Stimulated activated CD4-positive, alpha-beta T cell treated with anti-CD3 and anti-CD28 coated beads, Interleukin-4, amount 100 ng/mL, for 1 hour (primary cell): Measurements from ENCODE around the gene BMERB1.
A peak's percentile ranks its signal among the peaks of the same experiment; 100 is the strongest.
"Not testable (repeated sequence)": the region's sequence is repeated elsewhere in the genome, so short reads cannot be mapped to it uniquely, and the experiment has no call there.

ENCODE experiments used
- DNase-seq: peaks from one replicate; pipeline ENCODE4 v3.0.0-alpha.2; 2020

BMERB1 gene

DNA sequence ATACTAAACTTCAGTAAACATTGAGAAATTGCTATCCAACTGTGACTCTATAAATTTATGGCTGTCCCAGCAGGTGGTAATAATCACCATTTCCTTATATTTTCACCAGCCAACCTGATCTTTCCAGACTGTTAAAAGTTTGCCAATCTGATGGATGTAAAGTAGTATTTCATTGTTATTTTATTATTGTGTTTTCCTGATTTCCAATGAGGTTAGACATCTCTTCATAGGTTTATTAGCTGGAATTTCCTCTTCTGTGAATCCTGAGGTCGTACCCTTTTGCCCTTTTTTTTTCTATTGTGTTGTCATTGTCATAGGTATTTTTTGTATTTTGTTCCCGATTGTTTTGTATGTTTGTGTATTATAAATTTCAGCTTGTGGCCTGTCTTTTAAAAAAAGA is 31.7 kb downstream of the BMERB1 start:
- DNase-seq: no peak

GRCh38 chr16:15466886-15467781 is 32.7 kb downstream of the BMERB1 start:
- no peak for DNase-seq

- not testable (repeated sequence) for DNase-seq
Observed at GRCh38 chr16:15476971-15477370, 42.6 kb downstream of the BMERB1 start.

DNA sequence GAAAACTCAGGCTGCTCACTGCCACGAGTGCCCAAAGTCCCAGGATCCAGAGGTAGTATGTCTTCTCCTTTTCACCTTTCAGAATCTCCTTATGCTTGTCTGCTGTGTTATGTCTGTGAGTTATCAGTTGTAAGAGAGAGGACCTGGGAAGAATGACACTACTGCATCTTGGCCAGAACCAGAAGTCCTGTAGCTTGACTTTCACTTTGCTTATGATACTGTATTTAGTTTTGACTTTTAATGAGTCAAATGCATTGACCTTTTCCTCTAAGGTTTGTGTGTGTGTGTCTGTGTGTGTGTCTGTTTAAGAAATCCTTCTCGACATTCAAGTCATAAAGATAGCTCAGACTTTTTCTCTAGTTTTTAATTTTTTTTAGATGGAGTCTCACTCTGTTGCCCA is 43.4 kb downstream of the BMERB1 start:
- DNase-seq: no peak

DNA sequence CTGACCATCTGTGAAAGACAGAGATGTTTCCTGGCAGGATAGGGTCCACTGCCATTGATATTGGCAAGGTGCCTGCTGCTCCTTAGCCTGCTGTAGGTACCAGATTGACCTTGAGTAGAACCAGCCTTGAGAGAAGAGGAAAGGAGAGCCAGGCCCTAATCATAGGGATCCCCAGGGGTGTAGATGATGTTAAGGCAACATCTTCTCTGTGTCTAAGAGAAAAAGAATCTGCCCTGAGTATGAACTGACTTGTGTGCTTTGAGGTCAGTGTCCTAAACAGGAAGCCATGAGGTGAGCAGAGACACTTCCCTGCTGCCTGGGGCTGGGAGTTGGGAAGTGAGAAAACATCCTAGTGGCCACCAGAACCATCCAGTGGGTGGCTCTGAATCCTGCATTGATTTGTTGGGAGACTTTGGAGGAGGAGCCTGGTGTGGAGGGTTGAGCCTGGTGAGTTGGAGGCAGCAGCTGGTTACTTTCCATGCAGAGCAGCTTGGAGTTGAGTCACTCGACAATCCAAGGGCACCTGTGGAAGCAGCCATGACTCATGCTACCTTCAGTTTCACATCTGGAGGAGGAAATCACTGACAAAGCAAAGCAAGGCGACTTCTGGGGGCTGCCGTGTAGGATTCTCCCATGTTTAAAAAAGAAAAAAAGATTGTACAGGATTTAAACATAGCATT is 47.8 kb downstream of the BMERB1 start:
- peak; percentile 33 for DNase-seq

DNA sequence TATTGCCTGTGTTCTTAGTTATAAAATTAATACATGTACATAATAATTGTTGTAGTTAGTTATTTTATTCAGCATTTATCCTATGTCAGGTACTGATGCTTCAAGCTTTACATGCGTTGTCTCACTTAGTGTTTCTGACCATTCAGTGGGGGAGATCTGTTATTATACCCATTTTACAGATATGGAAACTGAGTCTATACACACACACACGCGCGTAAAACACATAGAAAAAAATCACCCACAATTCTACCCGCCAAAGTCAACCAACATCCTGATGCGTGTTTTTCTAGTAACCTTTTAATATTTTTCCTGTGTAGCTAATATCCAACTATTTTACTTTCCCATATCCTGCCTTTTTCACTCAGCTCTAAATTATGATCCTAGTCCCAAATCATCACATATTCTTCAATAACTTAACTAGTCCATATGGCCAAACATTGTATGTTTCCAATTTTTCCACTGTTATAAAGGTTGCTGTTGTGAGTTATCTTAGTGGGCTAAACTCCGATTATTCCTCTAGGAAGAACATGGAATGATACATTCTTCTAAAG is 48.4 kb downstream of the BMERB1 start:
- DNase-seq: no peak

- DNase-seq: no peak
Observed at GRCh38 chr16:15483857-15484256, 49.5 kb downstream of the BMERB1 start.

DNA sequence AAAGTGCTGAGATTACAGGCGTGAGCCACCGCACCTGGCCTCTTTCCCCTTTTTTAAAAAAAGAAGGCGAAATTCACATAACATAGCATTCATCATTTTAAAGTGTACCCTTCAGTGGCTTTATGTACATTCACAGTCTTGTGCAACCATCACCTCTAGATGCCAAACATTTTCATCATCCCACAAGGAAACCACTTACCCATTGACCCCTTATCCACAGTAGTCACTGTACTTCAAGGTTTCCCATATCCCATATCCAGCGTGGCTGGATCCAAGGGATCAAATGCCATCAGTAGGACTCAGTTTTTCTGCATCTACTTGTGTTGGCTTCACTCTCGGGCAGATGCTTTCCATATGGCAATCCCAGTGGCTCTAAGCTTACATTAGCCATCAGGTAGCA is 50.3 kb downstream of the BMERB1 start:
- no peak for DNase-seq

DNA sequence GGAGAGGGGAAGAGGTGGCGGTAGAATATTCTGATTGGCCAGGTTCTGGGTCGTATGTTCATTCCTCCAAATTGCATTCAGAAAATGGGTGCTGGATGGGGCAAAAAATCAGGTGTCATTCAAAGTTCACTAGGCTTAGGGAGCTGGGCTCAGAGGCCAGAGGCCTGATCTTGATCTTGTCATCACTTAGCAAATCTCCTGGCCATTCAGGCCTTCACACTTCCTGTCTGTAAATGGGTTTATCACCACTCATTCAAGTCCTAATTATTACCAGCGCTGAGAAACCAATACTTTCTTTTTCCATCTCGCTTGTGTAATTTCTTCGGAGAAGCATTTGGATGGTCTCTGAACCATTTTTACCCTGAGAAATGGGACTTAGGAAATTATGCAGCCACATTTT is 50.8 kb downstream of the BMERB1 start:
- no peak for DNase-seq

DNA sequence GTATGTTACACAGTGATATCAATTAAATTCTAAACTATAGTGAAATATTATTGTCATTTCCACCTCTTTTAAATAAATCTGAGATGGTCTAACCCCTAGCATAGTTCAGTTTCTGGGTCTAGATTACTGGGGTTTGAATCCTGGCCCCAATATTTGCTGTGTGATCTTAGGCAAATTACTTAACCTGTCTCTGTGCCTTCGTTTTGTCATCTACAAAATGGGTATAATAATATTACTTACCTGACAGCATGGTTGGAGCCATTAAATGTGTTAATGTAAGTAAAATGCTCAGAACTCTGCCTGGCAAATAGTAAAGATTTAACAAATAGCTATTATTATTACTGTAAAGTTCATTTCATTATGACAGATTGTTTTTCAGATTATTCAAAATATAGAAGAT is 52.3 kb downstream of the BMERB1 start:
- DNase-seq: no peak

DNA sequence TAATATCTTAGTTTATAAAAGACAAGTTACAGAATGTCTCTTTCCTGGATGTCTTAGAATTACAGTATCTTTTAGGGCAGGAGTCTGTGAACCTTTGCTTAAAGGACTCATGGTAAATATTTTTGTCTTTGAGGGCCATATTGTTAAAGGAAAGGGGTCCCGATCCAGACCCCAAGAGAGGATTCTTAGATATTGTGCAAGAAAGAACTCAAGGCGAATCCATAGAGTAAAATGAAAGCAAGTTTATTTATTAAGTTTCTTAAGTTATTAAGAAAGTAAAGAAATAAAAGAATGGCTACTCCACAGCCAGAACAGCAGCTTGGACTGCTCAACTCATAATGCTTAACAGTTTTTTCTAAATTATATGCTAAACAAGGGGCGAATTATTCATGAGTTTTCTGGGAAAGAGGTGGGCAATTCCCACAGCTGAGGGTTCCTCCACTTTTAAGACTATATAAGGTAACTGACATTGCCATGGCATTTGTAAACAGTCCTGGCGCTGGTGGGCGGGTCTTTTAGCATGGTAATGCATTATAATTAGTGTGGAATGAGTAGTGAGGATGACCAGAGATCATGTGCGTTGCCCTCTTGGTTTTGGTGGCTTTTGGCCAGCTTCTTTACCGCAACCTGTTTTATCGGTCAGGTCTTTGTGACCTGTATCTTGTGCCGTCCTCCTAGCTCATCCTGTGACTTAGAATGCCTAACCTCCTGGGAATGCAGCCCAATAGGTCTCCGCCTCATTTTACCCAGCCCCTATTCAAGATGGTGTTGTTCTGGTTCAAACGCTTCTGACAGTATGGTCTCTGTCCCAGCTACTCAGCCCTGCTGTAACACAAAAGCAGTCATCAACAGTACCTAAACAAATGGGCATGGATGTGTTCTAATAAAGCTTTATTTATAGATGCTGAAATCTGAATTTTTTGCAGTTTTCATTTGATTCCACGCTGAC is 53.2 kb downstream of the BMERB1 start:
- no peak for DNase-seq

DNA sequence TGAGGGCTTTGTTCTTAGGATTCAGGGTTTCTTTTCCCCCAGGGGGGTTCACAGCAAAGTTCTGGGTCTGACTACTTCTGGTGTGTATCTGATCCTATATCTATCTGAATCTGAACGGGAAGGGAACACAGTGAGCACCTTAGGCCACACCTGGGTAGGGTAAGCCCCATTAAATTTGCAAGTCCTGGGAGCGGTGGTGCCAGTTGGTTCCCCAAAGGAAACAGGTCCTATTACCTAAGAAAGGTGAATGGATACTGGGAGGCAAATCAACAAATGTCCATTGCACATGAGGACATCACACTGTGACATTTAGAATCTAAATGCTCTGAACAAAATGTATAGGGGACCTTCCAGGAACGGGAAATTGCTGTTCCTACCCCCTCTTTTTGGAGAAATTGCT is 54.6 kb downstream of the BMERB1 start:
- DNase-seq: no peak

- DNase-seq: no peak
Observed at GRCh38 chr16:15490123-15490711, 55.8 kb downstream of the BMERB1 start.

DNA sequence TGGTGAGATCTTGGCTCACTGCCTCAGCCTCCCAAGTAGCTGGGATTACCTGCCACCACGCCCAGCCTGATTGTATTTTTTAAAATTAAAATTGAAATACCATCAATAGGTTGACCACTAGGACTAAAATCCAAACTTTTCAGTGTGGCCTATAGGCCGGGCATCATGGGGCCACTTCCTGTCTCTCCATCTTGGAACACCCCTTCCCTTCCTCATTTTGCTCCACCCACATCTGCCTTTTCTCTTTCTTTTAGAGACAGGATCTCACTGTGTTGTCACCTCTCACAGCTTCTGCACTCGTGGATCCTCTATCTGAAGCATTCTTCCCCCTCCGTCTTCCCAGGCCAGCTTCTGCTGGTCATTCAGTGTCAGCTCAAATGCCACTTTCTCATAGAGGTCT is 57.0 kb downstream of the BMERB1 start:
- DNase-seq: no peak

GRCh38 chr16:15492091-15492740 is 57.8 kb downstream of the BMERB1 start:
- DNase-seq: no peak

DNA sequence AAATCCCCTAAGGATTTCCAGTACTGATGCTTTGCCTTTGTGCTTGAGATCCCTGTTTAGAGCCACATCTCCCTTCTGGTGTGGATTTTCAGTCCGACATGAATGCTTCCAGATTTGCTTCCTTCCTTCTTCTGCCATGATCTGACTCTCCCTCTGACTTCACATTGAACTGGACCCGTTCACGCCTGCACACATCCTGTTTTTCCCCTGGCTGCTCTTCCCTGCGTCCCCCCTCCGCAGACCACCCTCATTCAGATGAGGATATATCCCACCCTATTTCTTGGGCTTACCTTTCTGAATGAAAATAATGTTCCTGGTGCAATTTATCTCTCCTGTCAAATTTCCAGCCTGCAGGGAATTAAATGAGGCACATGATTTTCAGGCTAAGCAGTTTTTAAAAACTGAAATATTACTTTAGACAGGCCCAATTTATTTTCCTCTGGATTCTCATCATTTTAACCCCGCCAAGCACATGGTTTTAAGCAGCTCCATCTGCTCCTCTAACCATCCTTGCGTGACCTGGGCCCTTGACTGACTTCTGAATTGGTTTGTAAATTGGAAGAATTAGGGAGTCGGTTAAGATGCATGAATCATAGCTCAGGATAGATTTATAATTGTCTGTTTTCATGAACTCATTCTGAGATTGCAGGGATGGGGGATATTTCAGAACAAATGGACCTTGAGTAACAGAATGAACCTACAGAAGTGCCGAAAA is 59.2 kb downstream of the BMERB1 start:
- no peak for DNase-seq

- no peak for DNase-seq
Observed at GRCh38 chr16:15494236-15494635, 59.8 kb downstream of the BMERB1 start.

GRCh38 chr16:15495898-15496297 is 61.5 kb downstream of the BMERB1 start:
- DNase-seq: no peak

DNA sequence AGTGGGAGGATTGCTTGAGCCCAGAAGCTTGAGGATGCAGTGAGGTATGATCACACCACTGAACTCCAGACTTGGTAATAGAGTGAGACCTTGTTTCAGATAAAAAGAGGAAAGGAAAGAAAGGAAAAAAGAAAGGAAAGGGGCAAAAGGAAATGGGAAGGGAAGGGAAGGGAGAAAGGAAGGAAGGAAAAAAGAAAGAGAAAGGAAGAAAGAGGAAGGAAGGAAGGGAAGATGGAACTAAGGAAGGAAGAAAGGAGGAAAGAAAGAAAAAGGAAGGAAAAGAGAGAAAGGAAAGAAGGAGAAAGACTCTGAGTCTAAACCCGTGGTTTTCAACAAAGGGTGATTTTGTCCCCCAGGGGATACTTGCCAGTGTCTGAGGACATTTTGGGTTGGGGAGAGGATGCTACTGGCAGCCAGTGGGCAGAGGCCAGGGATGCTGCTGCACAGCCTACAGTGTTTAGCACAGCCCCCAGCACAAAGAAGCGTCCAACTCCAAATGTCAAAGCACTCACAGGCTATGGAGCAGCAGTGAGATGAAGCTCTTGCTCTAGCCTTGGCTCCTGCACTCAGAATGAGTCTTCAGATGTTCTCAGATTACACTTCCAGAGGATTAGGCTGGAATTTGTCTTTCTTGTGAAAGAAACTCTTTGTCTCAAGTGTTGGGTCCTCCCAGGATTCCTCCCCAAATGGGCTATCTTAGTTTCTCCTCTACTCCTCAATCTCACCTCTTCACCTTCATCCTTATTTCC is 64.2 kb downstream of the BMERB1 start:
- DNase-seq: no peak

GRCh38 chr16:15502041-15502725 is 67.8 kb downstream of the BMERB1 start:
- DNase-seq: no peak
